ENCODE measurements around the gene S1PR4.
A peak's percentile ranks its signal among the peaks of the same experiment; 100 is the strongest.
"Not testable (repeated sequence)": the region's sequence is repeated elsewhere in the genome, so short reads cannot be mapped to it uniquely, and the experiment has no call there.

Gene S1PR4

GRCh38 chr19:3153286-3154230 is 25.0 kb upstream of the S1PR4 start:
- no peak for DNase-seq

- not testable (repeated sequence) for DNase-seq
Observed at GRCh38 chr19:3154447-3154846, 24.1 kb upstream of the S1PR4 start.

GRCh38 chr19:3154957-3155736 is 23.4 kb upstream of the S1PR4 start:
- DNase-seq, result no peak

DNA sequence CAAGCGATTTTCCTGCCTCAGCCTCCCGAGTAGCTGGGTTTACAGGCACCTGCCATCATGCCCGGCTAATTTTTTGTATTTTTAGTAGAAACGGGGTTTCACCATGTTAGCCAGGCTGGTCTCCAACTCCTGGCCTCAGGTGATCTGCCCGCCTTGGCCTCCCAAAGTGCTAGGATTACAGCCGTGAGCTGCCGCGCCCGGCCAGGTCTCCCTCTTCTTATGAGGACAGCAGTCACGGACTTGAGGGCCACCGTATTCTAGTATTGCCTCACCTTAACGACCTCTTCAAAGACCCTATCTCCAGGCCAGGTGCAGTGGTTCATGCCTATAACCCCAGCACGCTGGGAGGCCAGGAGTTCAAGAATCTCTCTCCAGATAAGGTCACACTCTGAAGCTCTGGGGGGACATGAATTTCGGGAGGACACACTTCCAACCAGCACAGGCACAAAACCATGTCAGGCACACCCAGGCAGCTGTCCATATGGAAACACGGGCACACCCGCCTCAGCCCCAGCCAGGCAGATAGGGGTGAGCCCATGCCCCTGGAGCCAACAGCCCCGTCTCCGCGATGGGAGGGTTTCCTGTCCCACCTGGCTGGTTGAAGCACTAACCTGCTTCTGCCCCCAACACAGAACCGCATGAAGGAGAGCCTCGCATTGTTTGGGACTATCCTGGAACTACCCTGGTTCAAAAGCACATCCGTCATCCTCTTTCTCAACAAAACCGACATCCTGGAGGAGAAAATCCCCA is 21.3 kb upstream of the S1PR4 start:
- DNase-seq, result no peak

DNA sequence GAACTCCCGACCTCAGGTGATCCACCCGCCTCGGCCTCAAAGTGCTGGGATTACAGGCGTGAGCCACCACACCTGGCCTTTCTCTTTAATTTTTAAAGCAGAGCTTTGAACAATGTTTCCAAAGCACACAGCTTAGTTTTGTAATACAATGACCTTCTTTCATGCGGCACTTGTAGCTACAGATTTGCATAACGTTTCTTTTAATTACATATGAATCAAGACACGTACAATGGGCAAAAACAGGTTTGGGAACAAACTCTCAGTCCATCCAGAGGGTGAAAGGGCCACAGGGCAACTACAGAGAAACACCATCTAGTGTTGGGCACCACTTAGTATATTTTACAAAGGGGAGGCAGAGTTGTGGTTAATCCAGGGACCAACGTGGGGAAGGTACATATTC is 19.0 kb upstream of the S1PR4 start:
- no peak for DNase-seq

GRCh38 chr19:3160219-3160618 is 18.4 kb upstream of the S1PR4 start:
- DNase-seq, result no peak

DNA sequence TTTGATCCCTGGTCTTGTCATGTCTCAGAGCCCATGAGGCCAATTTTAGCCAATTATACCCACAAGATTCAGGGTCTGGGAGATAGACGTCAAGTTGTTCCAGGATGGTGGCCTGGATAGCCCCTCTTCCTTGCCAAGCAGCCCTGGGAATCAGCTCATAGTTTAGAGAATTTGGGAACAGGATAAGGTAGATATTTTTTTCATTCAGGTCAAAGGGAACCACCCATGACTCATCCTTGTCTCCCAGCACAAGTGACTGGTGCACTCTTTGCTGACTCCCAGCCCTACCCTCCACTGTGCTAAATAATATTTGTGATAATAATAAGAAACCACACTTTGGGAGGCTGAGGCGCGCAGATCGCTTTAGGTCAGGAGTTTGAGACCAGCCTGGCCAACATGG is 17.1 kb upstream of the S1PR4 start:
- DNase-seq, result no peak

- peak; percentile 14 for DNase-seq
Observed at GRCh38 chr19:3162418-3163229, 15.9 kb upstream of the S1PR4 start.

DNA sequence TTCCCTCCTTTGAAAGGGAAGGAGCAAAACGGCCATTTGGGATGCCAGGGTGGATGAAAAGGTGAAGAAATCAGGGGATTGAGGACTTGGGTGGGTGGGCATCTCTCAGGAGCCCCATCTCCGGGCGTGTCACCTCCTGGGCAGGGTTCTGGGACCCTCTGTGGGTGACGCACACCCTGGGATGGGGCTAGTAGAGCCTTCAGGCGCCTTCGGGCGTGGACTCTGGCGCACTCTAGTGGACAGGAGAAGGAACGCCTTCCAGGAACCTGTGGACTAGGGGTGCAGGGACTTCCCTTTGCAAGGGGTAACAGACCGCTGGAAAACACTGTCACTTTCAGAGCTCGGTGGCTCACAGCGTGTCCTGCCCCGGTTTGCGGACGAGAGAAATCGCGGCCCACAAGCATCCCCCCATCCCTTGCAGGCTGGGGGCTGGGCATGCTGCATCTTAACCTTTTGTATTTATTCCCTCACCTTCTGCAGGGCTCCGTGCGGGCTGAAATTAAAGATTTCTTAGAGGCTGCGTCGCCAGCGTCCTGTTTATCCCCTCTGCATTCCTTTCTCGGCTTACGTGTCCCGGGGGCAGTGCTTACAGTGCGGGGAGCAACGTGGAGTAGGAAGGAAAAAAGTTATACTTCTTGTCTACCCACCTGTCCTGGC is 15.2 kb upstream of the S1PR4 start:
- DNase-seq, result peak; percentile 56

- no peak for DNase-seq
Observed at GRCh38 chr19:3163943-3164342, 14.6 kb upstream of the S1PR4 start.

DNA sequence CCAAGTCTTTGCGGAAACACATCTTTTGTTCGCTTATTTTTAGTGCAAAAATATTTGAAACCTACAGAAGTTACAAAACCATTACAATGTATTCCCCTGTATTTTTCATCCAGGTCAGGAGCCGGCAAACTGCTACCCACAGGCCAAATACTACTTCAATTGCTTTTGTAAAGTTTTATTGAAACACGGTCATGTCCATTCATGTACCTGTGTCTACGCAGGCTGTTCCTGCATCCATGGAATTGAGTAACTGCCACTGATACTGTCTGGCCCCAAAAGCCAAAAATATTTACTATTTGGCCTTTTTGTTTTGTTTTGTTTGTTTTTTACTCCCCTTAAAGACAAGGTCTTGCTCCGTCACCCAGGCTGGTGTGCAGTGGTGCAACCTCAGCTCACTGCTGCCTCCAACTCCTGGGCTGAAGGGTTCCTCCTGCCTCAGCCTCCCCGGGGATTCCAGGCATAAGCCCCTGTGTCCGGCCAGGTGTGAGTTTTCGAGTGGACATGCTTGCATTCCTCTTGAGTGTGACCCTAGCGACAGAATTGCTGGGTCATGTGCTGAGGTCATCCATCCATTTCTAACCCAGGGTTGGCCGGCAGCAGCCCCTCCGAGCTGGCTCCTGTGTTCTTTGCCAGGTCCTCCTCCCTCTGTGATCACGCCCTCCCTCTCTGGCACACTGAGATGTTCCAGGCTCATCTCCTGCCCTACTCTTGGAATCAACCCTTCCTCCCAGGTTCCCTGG is 10.9 kb upstream of the S1PR4 start:
- DNase-seq, result no peak

DNA sequence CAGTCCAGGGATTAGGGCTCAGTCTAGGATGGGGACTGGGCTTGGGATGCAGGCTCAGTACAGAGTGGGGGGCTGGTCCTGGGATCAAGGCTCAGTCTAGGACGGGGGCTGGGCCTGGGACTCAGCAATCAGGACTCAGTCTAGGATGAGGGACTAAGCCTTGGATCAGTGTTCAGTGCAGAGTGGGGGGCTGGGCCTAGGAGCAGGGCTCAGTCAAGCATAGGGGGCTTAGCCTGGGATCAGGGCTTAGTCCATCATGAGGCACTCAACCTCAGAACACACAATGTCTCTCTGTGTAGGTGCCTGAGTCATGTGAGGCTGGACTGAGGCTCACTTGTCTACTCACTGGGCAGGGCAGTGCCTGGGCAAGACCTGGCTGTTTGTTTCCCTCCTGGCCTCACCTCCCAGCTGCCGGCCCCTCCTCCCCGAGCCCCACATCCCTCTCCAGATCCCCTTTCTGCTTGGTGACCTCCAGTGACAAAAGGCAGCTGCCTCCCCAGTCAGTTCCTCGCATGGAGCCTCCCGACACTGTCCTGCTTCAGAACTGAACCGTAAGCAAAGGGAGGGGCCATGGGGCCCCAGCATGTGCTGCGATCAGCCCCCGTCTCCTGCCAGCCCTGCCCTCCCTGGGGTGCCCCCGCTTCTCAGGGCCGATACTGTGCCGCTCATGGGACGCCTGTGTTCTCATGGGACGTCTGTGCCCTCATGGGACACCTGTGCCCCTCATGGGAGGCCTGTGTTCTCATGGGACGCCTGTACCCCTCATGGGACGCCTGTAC is 6.5 kb upstream of the S1PR4 start:
- no peak for DNase-seq

- DNase-seq, result not testable (repeated sequence)
Observed at GRCh38 chr19:3172673-3173000, 5.9 kb upstream of the S1PR4 start.

GRCh38 chr19:3175781-3176714 is 2.5 kb upstream of the S1PR4 start:
- no peak for DNase-seq

- DNase-seq, result no peak
Observed at GRCh38 chr19:3176715-3177501, 1.7 kb upstream of the S1PR4 start.

DNA sequence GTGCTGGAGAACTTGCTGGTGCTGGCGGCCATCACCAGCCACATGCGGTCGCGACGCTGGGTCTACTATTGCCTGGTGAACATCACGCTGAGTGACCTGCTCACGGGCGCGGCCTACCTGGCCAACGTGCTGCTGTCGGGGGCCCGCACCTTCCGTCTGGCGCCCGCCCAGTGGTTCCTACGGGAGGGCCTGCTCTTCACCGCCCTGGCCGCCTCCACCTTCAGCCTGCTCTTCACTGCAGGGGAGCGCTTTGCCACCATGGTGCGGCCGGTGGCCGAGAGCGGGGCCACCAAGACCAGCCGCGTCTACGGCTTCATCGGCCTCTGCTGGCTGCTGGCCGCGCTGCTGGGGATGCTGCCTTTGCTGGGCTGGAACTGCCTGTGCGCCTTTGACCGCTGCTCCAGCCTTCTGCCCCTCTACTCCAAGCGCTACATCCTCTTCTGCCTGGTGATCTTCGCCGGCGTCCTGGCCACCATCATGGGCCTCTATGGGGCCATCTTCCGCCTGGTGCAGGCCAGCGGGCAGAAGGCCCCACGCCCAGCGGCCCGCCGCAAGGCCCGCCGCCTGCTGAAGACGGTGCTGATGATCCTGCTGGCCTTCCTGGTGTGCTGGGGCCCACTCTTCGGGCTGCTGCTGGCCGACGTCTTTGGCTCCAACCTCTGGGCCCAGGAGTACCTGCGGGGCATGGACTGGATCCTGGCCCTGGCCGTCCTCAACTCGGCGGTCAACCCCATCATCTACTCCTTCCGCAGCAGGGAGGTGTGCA is 587 bp downstream of the S1PR4 start:
- DNase-seq, result no peak

DNA sequence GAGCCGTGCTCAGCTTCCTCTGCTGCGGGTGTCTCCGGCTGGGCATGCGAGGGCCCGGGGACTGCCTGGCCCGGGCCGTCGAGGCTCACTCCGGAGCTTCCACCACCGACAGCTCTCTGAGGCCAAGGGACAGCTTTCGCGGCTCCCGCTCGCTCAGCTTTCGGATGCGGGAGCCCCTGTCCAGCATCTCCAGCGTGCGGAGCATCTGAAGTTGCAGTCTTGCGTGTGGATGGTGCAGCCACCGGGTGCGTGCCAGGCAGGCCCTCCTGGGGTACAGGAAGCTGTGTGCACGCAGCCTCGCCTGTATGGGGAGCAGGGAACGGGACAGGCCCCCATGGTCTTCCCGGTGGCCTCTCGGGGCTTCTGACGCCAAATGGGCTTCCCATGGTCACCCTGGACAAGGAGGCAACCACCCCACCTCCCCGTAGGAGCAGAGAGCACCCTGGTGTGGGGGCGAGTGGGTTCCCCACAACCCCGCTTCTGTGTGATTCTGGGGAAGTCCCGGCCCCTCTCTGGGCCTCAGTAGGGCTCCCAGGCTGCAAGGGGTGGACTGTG is 1.2 kb downstream of the S1PR4 start:
- no peak for DNase-seq

Measured in NCI-H1092 (cell line).